A549 (cell line): ENCODE measurements around the gene DZIP3. TPM values are rescaled to one million over a fixed set of nuclear protein-coding genes. Genes with fewer than 3 reads are reported as not detected.

Experiments
- ATAC-seq, 2 experiments: fragments of 200-7000 bp in 1 of 2; fragments of >200 bp in 1 of 2; cut with Nextera tagmentation in 1 of 2; cut with Tn5 transposase in 1 of 2; 3 replicates each; pipeline versions ENCODE4 v1.8.0 to v1.9.1; 2018 to 2020; ENCODE audit warnings: mild to moderate bottlenecking in 1 of 2, moderate library complexity in 1 of 2
- CTCF ChIA-PET: fragments of 300-600 bp; sonication (Branson Sonifier 250); formaldehyde crosslinking; extraction: SDS; loops from one replicate; lab custom pipeline; 2021; ENCODE audit warnings: antibody characterized with exemption, inconsistent platforms; lab: Yijun Ruan, JAX
- POLR2A ChIA-PET: fragments of 350-600 bp; formaldehyde crosslinking; extraction: SDS; loops from one replicate; lab custom pipeline; 2021; ENCODE audit warnings: antibody characterized with exemption, inconsistent platforms; lab: Yijun Ruan, JAX
- DNase-seq, 2 experiments: peaks; one replicate each; pipeline versions ENCODE4 v3.0.0 to v3.0.0-alpha.2; 2011 to 2016; ENCODE audit warnings: low read depth in 1 of 2, low spot score in 1 of 2
- FAIRE-seq: peaks from 2 replicates; lab custom pipeline; 2011; peaks lifted over from hg19 to GRCh38; lab: Jason Lieb, UNC
- H3K27ac ChIP-seq, 2 experiments: fragments of >200 bp; sonication (Bioruptor Twin); formaldehyde crosslinking; 3 replicates each; pipeline ENCODE4 v1.5.1; 2016 to 2017
- H3K4me1 ChIP-seq: fragments of >200 bp; sonication (Bioruptor Twin); formaldehyde crosslinking; 3 replicates; pipeline ENCODE4 v1.6.1; 2016
- H3K4me2 ChIP-seq: fragments of >200 bp; sonication (Bioruptor Twin); formaldehyde crosslinking; 3 replicates; pipeline ENCODE4 v1.6.1; 2016
- H3K4me3 ChIP-seq: fragments of >200 bp; sonication (Bioruptor Twin); formaldehyde crosslinking; 3 replicates; pipeline ENCODE4 v1.5.1; 2016
- H3K9me3 ChIP-seq: fragments of >200 bp; sonication (Bioruptor Twin); formaldehyde crosslinking; 3 replicates; pipeline ENCODE4 v1.6.1; 2016
- BHLHE40 ChIP-seq: IDR thresholded peaks from 2 replicates; pipeline ENCODE4 v1.6.1; 2012; ENCODE audit warnings: low read depth, low read length, inconsistent platforms
- CBX2 ChIP-seq: fragments of 200-600 bp; sonication (generic); IDR thresholded peaks from 2 replicates; pipeline ENCODE4 v1.6.1; 2016; ENCODE audit warnings: low read depth, mild to moderate bottlenecking, borderline replicate concordance
- E2F6 ChIP-seq: IDR thresholded peaks from 2 replicates; pipeline ENCODE4 v1.6.1; 2012; ENCODE audit warnings: low read depth, borderline replicate concordance
- EHF ChIP-seq: fragments of 250-450 bp; sonication (Bioruptor Pico); IDR thresholded peaks from 2 replicates; pipeline ENCODE4 v1.5.0; 2020; ENCODE audit warnings: mild to moderate bottlenecking
- EHMT2 ChIP-seq: fragments of 200-600 bp; sonication (generic); IDR thresholded peaks from 2 replicates; pipeline ENCODE4 v1.6.1; 2016; ENCODE audit warnings: antibody characterized with exemption, low read depth, mild to moderate bottlenecking, moderate library complexity
- GATA3 ChIP-seq: IDR thresholded peaks from 2 replicates; pipeline ENCODE4 v1.6.1; 2012; ENCODE audit warnings: borderline replicate concordance
- HDAC2 ChIP-seq: fragments of 200-600 bp; sonication (generic); IDR thresholded peaks from 2 replicates; pipeline ENCODE4 v1.6.1; 2016
- HOXB5 ChIP-seq: fragments of 250-450 bp; sonication (Bioruptor Pico); IDR thresholded peaks from 2 replicates; pipeline ENCODE4 v1.5.0; 2020; ENCODE audit warnings: mild to moderate bottlenecking, moderate library complexity
- JUNB ChIP-seq: fragments of >200 bp; sonication (Bioruptor Twin); formaldehyde crosslinking; IDR thresholded peaks from 2 replicates; pipeline ENCODE4 v1.6.1; 2016
- PHF8 ChIP-seq: fragments of 200-600 bp; sonication (generic); IDR thresholded peaks from 2 replicates; pipeline ENCODE4 v1.6.1; 2016; ENCODE audit warnings: low read depth, mild to moderate bottlenecking, antibody characterized with exemption, moderate library complexity, borderline replicate concordance
- POLR2A ChIP-seq: IDR thresholded peaks from 2 replicates; pipeline ENCODE4 v1.6.1; 2012; ENCODE audit warnings: mild to moderate bottlenecking, low read length
- RAD21 ChIP-seq, 2 experiments: fragments of >200 bp in 1 of 2; sonication (Bioruptor Twin) in 1 of 2; formaldehyde crosslinking in 1 of 2; IDR thresholded peaks in 1 of 2; conservative IDR thresholded peaks in 1 of 2; 2 replicates in 1 of 2; 3 replicates in 1 of 2; pipeline ENCODE4 v1.6.1; 2012 to 2018; ENCODE audit warnings: inconsistent platforms in 1 of 2
- RFX5 ChIP-seq: fragments of 450-650 bp; IDR thresholded peaks from 2 replicates; pipeline ENCODE4 v1.7.1; 2014; ENCODE audit warnings: antibody characterized with exemption, mild to moderate bottlenecking, moderate library complexity
- SMC3 ChIP-seq: fragments of >200 bp; sonication (Bioruptor Twin); formaldehyde crosslinking; IDR thresholded peaks from 3 replicates; pipeline ENCODE4 v1.6.1; 2018; ENCODE audit warnings: inconsistent platforms
- SREBF2 ChIP-seq: fragments of 450-650 bp; IDR thresholded peaks from 2 replicates; pipeline ENCODE4 v1.6.1; 2014; ENCODE audit warnings: mild to moderate bottlenecking, moderate library complexity
- USF2 ChIP-seq: fragments of 450-650 bp; IDR thresholded peaks from 2 replicates; pipeline ENCODE4 v1.6.1; 2014; ENCODE audit warnings: antibody characterized with exemption
- ZC3H11A ChIP-seq: fragments of 450-650 bp; IDR thresholded peaks from 2 replicates; pipeline ENCODE4 v1.6.1; 2014; ENCODE audit warnings: antibody characterized with exemption, mild to moderate bottlenecking
- ZSCAN20 ChIP-seq: fragments of 250-450 bp; sonication (Bioruptor Pico); IDR thresholded peaks from 2 replicates; pipeline ENCODE4 v1.8.0; 2022; ENCODE audit warnings: mild to moderate bottlenecking, moderate library complexity
- WGBS: methylation state at CpG from one replicate; pipeline ENCODE4 v1.1.6; 2017; ENCODE audit errors: missing lambda C conversion rate; 5-methylcytosine and 5-hydroxymethylcytosine counted together
- polyA plus RNA-seq, 4 experiments: library from polyadenylated mRNA; depleted of rRNA in 3 of 4; stranded (reverse); fragments of >200 nt; fragmentation: RNase III in 1 of 4; extraction: RNeasy Plus Mini Kit Qiagen cat#74134 plus additional on column Dnase treatment in 1 of 4; gene quantifications; 2 replicates in 3 of 4; 3 replicates in 1 of 4; pipeline ENCODE4 v1.2.3, GENCODE V29; 2011 to 2017
- TF ChIP-seq, protein P1 (sequence below): fragments of >200 bp; sonication (Bioruptor Twin); formaldehyde crosslinking; IDR thresholded peaks from 3 replicates; pipeline ENCODE4 v1.5.1; 2016
- TF ChIP-seq, protein P2 (sequence below): fragments of 150-350 bp; IDR thresholded peaks from 2 replicates; pipeline ENCODE4 v1.6.1; 2014; ENCODE audit warnings: low read depth, mild to moderate bottlenecking, low read length
- TF ChIP-seq, protein P3 (sequence below): fragments of 250-450 bp; sonication (Bioruptor Pico); IDR thresholded peaks from 2 replicates; pipeline ENCODE4 v1.5.0; 2020; ENCODE audit warnings: low read depth, mild to moderate bottlenecking, moderate library complexity

Gene DZIP3
- polyA plus RNA-seq, 2 of the 4 experiments (the other 2 are of a cell fraction) = 8.1 to 22.2 TPM

- H3K4me1 ChIP-seq = peaks cover 18% of the 10 kb centered on the region; the same call in 2 of the 3 replicates
- FAIRE-seq = no peak
- POLR2A ChIA-PET = no interaction called here
- ATAC-seq = no peak
- no peaks in the 10 kb centered on the region for H3K9me3 ChIP-seq
- 73% methylated on average over 2 of the region's 2 CpGs for WGBS
- CTCF ChIA-PET = no interaction called here
- no peak overlapping the region for H3K4me3 ChIP-seq
- peak overlapping the region; percentile 28; the same call in 2 of the 3 replicates for H3K4me2 ChIP-seq
- TF ChIP-seq EHF (CRISPR knock-in tag) (no peak), PHF8 (no peak), USF2 (no peak), POLR2A (no peak), SREBF2 (no peak), RAD21 (conservative IDR thresholded peaks at IDR 0.05 in 1 of 2, IDR thresholded peaks at IDR 0.05 in 1 of 2) (no peak), RFX5 (no peak)
- TF ChIP-seq, protein P1, sequence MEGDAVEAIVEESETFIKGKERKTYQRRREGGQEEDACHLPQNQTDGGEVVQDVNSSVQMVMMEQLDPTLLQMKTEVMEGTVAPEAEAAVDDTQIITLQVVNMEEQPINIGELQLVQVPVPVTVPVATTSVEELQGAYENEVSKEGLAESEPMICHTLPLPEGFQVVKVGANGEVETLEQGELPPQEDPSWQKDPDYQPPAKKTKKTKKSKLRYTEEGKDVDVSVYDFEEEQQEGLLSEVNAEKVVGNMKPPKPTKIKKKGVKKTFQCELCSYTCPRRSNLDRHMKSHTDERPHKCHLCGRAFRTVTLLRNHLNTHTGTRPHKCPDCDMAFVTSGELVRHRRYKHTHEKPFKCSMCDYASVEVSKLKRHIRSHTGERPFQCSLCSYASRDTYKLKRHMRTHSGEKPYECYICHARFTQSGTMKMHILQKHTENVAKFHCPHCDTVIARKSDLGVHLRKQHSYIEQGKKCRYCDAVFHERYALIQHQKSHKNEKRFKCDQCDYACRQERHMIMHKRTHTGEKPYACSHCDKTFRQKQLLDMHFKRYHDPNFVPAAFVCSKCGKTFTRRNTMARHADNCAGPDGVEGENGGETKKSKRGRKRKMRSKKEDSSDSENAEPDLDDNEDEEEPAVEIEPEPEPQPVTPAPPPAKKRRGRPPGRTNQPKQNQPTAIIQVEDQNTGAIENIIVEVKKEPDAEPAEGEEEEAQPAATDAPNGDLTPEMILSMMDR = no peak
- H3K27ac ChIP-seq = no peak overlapping the region
- DNase-seq = no peak
Observed at GRCh38 chr3:108548886-108549285, 40.6 kb upstream of the DZIP3 start.

DNA sequence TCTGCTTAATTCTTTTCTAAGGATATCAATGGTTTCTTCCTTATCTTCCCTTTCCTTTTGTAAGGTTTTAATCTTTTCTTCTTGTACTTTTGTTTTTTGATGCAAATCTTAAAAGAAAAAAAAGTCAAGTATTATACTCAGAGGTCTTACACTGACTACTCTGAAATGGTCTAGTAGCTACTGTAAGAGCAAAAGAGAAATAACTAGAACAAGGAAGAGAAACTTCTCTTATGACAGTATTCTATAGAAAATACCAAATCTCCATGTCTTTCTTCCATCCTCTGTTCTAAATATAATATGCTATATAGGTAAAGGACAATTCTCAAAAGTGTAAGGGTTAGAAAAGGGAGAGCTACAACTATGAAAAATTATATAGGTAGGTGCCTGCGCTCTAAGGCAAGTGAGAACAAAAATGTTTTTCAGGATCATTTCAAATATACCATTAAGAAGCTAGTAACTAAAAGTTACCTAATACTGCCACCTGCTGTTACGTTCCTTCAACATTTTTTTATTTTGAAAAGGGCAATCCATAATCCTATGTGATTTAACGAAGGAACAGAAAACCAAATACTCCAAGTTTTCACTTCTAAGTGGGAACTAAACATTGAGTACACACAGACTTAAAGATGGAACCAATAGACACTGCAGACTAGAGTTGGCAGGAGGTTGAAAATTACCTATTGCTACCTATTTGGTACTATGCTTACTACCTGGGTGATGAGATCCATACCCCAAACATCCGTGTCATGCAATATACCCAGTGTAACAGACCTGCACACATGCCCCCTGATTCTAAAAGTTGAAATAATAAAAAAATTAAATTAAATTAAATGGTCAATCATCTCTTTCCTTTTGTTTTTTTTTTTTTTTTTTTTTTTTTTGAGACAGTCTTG is 37.0 kb upstream of the DZIP3 start:
- ChIA-PET CTCF (interaction anchor here (0.7 to 5.9 kb wide), 26 partner anchors 10 to 1319 kb away, joined by 3 to 96 read pairs (median 4); no protein-coding TSS in a partner anchor), POLR2A (interaction anchor here (0.6 to 1.0 kb wide), 2 partner anchors 37 to 38 kb away, joined by 3 to 4 read pairs; partner anchors contain the start of genes CIP2A and DZIP3)
- TF ChIP-seq GATA3 (no peak), ZC3H11A (no peak), EHMT2 (no peak), BHLHE40 (no peak), E2F6 (no peak), HOXB5 (no peak), JUNB (no peak), CBX2 (no peak), SMC3 (peak; percentile 71; the same call in 2 of the 3 replicates), HDAC2 (no peak), RAD21 (conservative IDR thresholded peaks at IDR 0.05 in 1 of 2, IDR thresholded peaks at IDR 0.05 in 1 of 2) (peak; percentile 55 to 69), ZSCAN20 (no peak)
- TF ChIP-seq, protein P1 = peak; percentile 75
- TF ChIP-seq, protein P2, sequence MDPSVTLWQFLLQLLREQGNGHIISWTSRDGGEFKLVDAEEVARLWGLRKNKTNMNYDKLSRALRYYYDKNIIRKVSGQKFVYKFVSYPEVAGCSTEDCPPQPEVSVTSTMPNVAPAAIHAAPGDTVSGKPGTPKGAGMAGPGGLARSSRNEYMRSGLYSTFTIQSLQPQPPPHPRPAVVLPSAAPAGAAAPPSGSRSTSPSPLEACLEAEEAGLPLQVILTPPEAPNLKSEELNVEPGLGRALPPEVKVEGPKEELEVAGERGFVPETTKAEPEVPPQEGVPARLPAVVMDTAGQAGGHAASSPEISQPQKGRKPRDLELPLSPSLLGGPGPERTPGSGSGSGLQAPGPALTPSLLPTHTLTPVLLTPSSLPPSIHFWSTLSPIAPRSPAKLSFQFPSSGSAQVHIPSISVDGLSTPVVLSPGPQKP = no peak
- TF ChIP-seq, protein P3, sequence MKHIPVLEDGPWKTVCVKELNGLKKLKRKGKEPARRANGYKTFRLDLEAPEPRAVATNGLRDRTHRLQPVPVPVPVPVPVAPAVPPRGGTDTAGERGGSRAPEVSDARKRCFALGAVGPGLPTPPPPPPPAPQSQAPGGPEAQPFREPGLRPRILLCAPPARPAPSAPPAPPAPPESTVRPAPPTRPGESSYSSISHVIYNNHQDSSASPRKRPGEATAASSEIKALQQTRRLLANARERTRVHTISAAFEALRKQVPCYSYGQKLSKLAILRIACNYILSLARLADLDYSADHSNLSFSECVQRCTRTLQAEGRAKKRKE (CRISPR knock-in tag) = no peak
- TF ChIP-seq, all 56 proteins: peak for 3
- ATAC-seq = peak; percentile 62 to 79; a peak in 4 of 6 replicates
- peak; percentile 9 to 53 for DNase-seq
- peak; percentile 36 for FAIRE-seq
- Histone ChIP-seq H3K4me1 (peaks cover 40% of the 10 kb centered on the region), H3K27ac (no peak overlapping the region), H3K4me3 (no peak overlapping the region), H3K4me2 (no peak overlapping the region), H3K9me3 (no peaks in the 10 kb centered on the region)
- WGBS = 36% methylated on average over 4 of the region's 4 CpGs
